Eye (tissue), 1 donor: ENCODE measurements around the gene DPP4.
"Not testable (repeated sequence)": the region's sequence is repeated elsewhere in the genome, so short reads cannot be mapped to it uniquely, and the experiment has no call there.

ENCODE experiments used
- DNase-seq: peaks from one replicate; pipeline ENCODE4 v3.0.0-alpha.2; 2015

DPP4 gene

GRCh38 chr2:161983866-161984265 is 90.1 kb downstream of the DPP4 start:
- no peak for DNase-seq

DNA sequence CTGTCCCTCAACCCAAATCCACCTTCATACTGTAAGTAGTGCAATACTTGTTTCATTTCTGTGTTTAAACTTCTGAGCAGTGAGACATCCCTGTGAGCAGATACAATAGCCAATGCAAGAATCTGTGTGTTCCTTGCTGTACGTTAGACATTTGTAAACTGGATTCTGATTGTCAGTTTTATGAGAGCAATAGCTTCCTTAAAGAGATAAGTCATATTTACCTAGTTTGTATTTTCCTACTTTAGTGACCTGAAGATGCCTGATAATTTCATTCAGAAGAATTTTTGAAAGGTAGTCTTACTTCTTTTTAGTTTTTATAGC is 90.7 kb downstream of the DPP4 start:
- DNase-seq, result no peak

DNA sequence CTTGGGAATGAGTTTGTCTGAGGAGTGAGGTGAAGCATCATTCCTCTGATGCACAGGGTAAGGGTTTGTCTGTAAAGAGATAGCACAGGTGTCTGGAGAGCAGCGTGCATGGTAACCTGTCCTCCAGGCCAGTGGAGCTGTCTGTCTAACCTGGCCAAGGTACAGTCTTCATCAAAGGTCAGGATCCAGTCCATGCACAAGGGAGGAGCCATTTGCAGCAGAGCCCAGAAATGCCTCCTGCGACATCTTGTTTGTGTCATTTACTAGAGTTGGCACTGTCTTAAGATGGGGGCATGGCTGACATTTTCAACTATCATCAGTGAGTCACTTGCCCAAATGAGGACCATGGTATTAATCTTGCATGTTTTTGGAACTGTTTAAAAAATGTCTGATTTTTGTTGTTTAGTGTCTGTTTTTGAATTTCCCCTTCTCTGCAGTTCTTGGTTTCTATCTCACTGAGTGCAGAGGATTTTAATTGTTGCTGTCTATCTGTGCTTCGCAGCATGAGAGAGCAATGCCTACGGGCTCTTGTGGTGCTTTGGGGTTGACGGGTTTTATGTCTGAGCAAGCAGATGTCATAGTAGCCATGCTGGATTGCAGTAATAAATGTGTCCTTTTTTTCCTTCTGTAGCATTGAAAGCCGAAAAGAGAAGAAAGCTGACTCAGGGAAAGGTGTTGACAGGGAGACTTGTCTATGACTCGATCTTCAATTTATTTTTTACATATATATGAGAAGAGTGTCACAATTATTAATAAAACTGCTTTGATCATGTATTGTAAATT is 91.3 kb downstream of the DPP4 start:
- DNase-seq, result no peak

DNA sequence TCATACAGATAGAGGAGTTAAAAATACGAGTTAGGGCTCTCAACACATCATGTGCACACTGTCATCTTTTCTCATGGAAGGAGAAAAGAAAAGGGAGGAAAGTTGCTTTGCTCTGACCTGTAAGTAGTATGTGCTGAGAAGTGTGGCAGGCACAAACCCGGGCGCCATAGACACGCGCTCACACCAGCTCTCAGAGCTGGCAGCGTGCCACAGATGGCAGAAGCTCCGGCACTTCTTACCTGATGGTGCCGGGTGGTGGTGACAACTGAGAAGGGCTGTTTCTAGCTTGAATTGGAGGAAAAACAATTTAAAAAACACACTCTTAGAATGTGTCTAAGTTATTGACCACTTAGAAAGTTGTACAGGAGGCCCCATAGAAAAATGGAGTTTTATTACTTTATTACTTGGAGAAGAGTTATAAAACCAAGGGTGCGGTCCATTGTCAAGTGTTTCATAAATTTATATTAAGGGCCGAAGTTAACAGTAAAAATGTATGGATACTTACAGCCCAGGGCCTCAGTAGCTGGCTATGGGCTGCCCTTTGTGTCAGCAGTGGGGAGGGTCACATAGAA is 92.2 kb downstream of the DPP4 start:
- DNase-seq, result no peak

GRCh38 chr2:161980976-161981375 is 93.0 kb downstream of the DPP4 start:
- DNase-seq, result no peak

DNA sequence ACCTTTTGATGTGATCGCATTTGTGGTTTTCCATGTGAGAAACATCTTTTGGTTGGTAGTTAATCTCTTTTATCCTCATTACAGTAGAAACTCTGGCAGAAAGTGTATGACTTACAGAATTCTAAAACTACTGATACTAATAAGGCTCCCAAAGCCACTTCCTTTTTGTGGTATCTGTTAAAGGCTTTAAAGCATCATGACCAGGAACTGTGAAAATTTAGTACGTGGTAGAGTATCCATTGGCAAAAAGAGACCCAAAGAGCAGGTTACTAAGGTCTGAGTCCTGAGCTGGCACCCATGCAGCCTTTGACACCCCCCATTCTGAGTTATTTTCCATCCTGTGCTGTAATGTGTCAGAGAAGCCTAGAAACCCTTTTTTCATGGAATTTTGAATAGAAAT is 94.5 kb downstream of the DPP4 start:
- no peak for DNase-seq

- DNase-seq, result not testable (repeated sequence)
Observed at GRCh38 chr2:161977926-161978325, 96.1 kb downstream of the DPP4 start.

GRCh38 chr2:161976917-161977316 is 97.1 kb downstream of the DPP4 start:
- DNase-seq, result no peak

DNA sequence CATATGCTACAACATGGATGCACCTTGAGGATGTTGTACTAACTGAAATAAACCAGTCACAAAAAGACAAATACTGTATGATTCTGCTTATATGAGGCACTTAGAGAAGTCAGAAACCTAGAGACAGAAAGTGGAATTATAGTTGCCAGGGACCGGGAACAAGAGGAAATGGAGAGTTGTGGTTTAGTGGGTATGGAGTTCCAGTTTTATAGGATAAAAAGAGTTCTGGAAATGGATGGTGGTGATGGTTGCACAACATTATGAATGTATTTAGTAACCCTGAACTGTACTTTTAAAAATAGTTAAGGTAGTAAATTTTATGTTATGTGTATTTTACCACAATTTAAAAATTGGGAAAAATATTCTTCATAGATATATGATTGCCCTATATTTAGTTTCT is 97.7 kb downstream of the DPP4 start:
- DNase-seq, result no peak

DNA sequence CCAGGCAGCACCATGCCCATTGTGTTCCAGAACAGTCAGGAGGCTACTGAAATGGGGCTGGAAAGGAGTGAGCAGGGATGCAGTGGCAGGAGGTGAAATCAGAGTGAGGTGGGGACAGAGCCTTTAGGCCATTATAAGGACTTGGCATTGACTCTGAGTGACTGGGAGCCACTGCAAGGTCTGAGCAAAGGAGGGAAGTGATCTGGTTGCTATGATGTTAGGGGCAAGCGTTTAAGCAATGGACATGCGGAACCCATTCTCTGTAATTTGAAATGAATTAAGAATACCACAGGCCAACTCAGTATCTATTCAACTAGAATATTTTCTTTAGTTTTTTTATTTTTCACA is 98.2 kb downstream of the DPP4 start:
- no peak for DNase-seq

GRCh38 chr2:161975062-161975812 is 98.8 kb downstream of the DPP4 start:
- DNase-seq, result no peak

- DNase-seq, result no peak
Observed at GRCh38 chr2:161974461-161974860, 99.6 kb downstream of the DPP4 start.

DNA sequence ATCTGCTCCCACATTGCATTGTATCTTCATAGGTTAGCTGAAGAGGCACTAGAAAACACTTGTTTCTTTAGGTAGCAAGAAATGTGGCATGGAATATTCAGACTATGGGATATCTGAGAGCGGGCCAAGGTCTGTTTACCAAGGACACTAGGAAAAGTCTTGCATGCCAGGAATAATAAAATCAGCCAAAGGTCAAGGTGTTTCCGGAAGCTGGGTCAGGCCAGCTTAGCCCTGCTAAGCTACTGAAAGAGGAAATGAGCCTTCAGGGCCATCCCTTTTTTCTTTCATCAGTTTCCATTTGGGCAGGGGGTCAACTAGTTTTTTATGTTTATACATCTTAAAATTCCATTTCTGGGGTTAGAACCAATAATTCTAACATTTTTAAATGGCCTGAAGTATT is 101.1 kb downstream of the DPP4 start:
- no peak for DNase-seq

DNA sequence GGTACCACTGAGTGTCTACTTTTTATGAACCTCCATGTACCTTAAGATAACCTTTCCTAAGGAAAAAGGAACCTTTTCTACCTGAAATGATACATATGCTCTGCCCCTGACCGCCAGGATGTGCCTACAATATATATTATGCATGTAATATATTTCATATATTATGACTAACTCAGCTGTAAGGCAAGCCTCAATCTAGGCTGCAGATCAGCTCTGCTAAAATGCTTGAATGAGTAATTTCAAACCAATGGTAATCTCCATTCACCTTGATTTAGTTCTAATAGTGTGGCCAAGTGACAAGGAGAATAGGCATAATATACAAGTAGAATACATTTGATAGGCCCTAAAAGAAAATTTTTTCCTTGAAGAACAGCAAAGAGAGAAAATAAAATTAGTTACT is 101.8 kb downstream of the DPP4 start:
- DNase-seq, result no peak

- no peak for DNase-seq
Observed at GRCh38 chr2:161971551-161971950, 102.5 kb downstream of the DPP4 start.

DNA sequence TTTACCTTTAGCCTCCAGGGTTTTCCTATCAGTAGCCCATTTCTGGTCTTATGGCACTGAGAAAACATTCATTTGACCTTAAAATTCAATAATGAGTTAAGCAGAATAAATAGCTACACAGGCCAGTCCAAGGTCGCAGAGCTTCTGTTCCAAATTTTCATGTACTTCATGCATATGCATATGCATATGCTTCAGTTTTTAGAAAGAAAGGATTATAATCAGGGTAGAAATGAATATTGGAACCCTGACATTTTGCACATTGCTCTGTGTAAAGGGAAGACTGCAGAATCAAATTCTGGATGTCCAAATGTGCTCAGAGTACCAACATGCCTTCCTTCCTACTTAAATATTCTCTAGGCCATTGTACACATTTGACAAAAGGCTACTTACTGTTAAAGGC is 104.9 kb downstream of the DPP4 start:
- DNase-seq, result no peak

- no peak for DNase-seq
Observed at GRCh38 chr2:161965994-161966393, 108.0 kb downstream of the DPP4 start.

- DNase-seq, result no peak
Observed at GRCh38 chr2:161964160-161964559, 109.9 kb downstream of the DPP4 start.

- no peak for DNase-seq
Observed at GRCh38 chr2:161962160-161962559, 111.9 kb downstream of the DPP4 start.

DNA sequence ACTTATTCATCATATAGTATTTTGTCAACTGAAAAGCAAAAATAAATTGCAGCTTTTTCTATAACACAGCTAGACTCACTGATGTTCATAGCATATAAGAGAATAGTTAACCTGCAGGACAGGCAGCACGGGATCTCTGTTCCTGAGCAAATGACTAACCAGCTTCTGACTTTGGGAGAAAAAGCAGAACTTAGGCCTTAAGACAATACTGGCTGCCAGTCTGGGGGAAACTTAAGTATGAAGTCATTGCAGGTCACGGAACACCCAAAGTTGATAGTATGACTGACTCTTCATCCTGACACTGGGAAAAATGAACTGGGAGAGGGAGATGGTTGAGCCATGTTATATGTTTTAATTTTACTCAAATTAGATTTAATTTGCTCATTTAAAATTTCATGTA is 113.0 kb downstream of the DPP4 start:
- no peak for DNase-seq

GRCh38 chr2:161956738-161957137 is 117.3 kb downstream of the DPP4 start:
- DNase-seq, result no peak

DNA sequence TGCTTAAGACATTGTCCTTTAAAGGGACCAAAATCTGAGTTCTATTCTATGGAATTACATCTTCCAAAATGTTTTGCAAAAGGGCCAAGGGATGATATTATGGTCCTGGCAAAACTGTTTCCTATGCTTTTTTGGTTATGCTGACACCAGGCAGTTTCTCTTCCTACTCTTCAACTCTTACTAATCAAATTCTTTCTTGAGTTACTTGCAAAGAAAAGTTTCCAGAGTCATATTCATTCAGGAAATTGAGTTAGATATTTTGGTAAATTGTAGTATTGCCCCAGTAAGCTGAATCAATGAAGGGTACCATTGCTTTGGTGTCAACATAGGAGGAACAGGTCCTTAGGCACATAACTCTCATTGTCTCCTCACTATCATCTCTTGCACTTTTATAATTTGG is 118.8 kb downstream of the DPP4 start:
- DNase-seq, result no peak

- DNase-seq, result peak; percentile 15
Observed at GRCh38 chr2:161954103-161954502, 119.9 kb downstream of the DPP4 start.

- not testable (repeated sequence) for DNase-seq
Observed at GRCh38 chr2:161953367-161953766, 120.6 kb downstream of the DPP4 start.
